Activated CD8-positive, alpha-beta memory T cell treated with anti-CD3 and anti-CD28 coated beads, Interleukin-2, amount 50 U/mL, for 48 hours (primary cell): ENCODE measurements around the gene PIGS.
"Not testable (repeated sequence)": the region's sequence is repeated elsewhere in the genome, so short reads cannot be mapped to it uniquely, and the experiment has no call there.

Experiments used
- DNase-seq: peaks from one replicate; pipeline ENCODE4 v3.0.0-alpha.2; 2020

The PIGS gene

GRCh38 chr17:28571361-28572122 is at the start of gene PIGS:
PIGS (minus strand) TSS chr17:28571524; CDS start chr17:28571496, 28 bp downstream.
- DNase-seq, result peak; percentile 95

DNA sequence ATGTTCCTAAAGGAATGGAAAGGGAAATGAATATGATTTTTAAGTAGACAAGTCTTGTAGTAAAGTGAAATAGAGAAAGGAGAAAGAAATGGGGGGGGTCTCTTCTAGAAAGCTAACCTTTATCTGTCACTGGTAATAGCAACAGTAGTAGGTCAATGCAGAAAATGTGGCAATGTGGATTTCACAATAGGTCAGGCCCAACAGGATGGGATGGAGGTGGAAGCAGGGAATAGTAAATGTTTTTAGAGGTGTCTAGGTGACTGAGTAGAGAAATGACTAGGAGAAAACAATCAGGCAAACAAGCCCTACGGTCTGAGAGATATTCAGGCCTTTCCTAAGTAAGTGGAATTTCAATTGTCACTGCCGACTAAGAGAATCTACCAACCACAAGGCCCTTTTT is 48.7 kb upstream of the PIGS start:
- DNase-seq, result no peak

DNA sequence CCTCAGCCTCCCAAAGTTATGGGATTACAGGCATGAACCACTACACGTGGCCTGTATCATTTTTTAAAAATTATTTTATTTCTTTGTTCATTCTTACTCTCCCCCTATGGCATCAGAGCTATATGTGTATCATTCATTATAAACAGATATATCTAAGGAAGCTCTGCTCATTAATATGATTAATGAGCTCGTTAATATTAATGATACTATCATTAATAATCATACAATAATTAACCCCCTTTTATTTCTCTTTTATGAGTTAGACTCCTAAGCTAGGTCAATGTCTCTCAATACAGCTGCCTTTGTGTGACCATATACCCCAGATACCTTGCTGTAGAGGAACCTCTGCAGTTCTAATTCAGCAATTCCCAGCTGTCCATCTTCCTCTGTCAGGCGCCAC is 47.1 kb upstream of the PIGS start:
- DNase-seq, result no peak

GRCh38 chr17:28616281-28616680 is 45.0 kb upstream of the PIGS start:
- no peak for DNase-seq

- no peak for DNase-seq
Measured at GRCh38 chr17:28615260-28615940, 44.1 kb upstream of the PIGS start.

GRCh38 chr17:28613931-28614381 is 42.6 kb upstream of the PIGS start, which contains the start of gene RSKR:
RSKR (minus strand) TSS chr17:28614185; CDS start chr17:28614161, 24 bp downstream.
- no peak for DNase-seq

- no peak for DNase-seq
Measured at GRCh38 chr17:28612936-28613872, 41.9 kb upstream of the PIGS start.

GRCh38 chr17:28612531-28612930 is 41.2 kb upstream of the PIGS start:
- DNase-seq, result no peak

- no peak for DNase-seq
Measured at GRCh38 chr17:28610376-28610775, 39.1 kb upstream of the PIGS start.

DNA sequence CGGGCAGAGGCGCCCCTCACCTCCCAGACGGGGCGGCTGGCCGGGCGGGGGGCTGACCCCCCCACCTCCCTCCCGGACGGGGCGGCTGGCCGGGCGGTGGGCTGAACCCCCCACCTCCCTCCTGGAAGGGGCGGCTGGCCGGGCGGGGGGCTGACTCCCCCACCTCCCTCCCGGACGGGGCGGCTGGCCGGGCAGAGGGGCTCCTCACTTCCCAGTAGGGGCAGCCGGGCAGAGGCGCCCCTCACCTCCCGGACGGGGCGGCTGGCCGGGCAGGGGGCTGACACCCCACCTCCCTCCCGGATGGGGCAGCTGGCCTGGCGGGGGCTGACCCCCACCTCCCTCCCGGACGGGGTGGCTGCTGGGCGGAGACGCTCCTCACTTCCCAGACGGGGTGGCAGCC is 32.7 kb upstream of the PIGS start:
- DNase-seq, result not testable (repeated sequence)

- DNase-seq, result peak; percentile 80
Measured at GRCh38 chr17:28599311-28600184, 28.2 kb upstream of the PIGS start.

DNA sequence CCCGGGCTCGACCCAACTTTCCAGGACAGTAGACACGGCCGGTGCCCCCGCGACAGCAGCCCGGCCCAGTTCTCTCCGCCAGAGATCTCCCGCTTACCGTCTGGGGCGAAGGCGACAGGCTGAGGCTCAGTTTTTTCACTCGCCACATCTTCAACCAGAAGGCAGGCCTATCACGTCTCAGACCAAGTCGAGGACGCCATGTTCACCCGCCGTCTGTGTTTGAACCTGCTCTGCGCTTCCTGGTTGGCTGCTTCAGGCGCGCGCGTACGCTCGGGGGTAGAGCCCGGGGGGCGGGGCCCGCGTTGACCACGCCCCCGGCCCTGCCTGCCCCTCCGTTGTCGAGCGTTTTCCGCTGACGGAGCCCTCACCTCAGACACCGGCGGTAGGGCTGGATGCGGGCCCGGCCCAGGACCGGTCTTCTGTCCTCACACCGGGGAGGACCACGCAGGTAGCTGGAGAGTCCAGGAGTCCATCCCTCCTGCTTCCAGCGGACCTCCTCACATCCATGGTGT is 27.5 kb upstream of the PIGS start, which contains the start of gene SPAG5:
SPAG5 (minus strand) TSS at position 227 of the 512 bp plus-strand sequence; CDS start at position 148, 79 bp downstream.
- DNase-seq, result peak; percentile 98

- no peak for DNase-seq
Measured at GRCh38 chr17:28598389-28598788, 27.1 kb upstream of the PIGS start.

DNA sequence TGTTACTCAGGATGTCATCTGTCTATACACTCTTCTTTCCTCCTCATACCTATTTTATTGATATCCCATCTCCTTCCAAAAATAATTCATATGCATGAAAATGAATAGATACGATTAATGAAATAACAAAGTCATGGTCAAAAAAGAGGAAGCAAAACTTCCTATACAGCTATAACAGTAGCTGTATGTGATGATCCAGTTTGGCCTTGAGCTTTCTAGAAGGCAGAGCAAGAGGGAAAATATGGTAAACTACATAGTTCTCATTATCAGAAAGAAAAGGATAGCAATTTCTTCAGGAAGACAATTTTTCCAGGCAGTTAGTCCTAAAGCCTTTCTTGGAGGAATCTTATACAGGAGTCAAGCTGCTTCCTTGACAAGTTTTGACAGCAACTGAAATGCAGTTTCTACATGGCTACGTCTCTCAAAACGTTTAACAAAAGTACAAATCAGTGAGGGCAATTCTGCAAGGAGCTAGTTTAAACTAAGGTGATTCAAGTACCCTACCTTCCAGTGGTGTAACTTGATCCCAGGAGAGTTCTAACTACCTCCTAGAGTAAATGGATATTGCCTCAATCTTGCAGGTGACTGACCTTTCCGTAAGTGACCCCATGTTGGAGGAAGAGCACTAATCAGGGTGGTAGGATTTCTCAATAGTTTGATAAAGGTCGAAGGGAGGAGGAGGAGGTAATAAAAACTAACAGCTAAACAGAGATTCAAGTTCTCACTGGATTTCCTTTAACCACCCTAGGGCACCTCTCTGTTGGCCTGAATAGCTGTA is 26.5 kb upstream of the PIGS start:
- no peak for DNase-seq

GRCh38 chr17:28592260-28592659 is 20.9 kb upstream of the PIGS start:
- DNase-seq, result no peak

DNA sequence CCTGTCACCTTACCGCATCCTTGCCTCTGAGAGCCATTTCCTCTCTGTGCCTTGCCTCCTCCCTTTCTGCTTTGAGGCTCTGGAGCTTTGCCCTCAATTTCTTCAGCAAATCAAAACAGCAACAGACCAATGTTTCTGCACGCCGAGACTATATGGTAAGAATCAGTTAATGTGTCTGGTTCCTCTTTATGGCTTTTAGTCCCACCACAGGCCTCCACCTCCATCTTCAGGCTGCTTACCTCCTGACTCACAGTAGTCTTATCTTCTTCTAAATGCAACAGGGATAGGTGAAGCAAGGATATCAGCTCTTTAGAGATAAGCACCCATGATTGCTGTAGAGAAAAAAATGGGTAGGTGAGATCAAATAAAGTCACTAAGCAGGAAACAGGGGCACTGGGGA is 14.5 kb upstream of the PIGS start:
- DNase-seq, result no peak

- DNase-seq, result no peak
Measured at GRCh38 chr17:28584434-28584833, 13.1 kb upstream of the PIGS start.

DNA sequence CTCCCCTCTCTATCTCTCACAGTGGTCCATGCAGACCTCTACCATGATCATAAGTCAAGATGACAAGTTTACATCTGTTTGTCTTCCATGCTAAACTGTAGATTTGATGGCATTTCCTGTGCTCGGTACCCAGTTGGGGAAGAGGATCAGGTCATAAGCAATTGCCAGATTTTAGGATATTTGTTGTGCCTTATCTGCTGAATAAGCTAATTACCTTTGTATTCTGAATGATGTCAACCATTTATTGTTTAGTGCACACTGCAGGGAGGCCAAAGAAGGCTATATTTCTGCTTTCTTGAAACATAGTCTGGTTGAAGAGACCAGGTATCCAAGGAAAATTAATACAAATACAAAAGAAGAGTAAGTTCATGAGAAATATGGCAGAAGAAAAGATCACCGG is 11.2 kb upstream of the PIGS start:
- no peak for DNase-seq

DNA sequence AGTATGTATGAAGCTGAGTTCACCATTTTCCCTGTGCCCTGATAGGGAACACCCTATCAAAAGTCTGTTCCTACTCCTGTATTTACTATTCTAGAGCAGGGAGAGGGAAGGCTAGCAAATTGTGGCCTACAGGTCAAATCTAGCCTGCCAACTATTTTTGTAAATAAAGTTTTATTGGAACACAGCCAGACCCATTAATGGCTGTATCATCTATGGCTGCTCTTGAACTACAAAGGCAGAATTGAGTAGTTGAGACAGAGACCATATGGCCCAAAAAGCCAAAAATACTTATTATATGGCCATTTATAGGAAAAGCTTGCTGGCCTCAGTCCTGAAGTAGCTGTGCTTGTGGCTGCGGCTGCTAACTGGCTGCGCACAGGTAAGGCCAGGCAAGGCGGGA is 9.6 kb upstream of the PIGS start:
- DNase-seq, result no peak

DNA sequence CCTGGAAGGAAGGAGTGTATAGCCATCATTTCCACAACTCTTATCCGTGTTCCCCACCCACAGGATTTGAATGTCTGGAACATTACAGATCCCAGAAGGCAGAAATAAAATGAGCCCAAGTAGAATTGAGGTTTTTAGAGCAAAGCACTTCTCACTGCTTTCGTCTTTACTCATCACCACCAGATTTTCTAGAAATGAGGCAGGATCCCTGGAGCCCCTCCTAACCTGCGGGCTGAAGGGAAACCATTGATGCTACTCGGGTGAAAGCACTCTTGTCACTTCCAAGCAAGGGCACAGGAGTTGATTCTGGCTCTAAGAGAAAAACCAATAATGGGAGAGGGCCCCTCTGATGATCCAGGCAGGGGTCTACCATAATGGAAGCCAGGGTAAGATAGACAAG is 8.2 kb upstream of the PIGS start:
- DNase-seq, result no peak
